Trophoblast cell (in vitro differentiated cells and primary cell): Measurements from ENCODE around the gene RIPOR3.
A peak's percentile ranks its signal among the peaks of the same experiment; 100 is the strongest.
"Not testable (repeated sequence)": the region's sequence is repeated elsewhere in the genome, so short reads cannot be mapped to it uniquely, and the experiment has no call there.

Experiments
- DNase-seq, 2 donors: peaks; one replicate each; pipeline ENCODE4 v3.0.0-alpha.2; 2016
- H2AFZ ChIP-seq: 2 replicates; pipeline ENCODE4 v1.6.1; 2013; ENCODE audit warnings: low read length, moderate library complexity, mild to moderate bottlenecking; ENCODE audit not compliant: insufficient read depth, poor library complexity
- H2AK5ac ChIP-seq: 2 replicates; pipeline ENCODE4 v1.6.1; 2013; ENCODE audit warnings: mild to moderate bottlenecking, low read length
- H2BK120ac ChIP-seq: 2 replicates; pipeline ENCODE4 v1.6.1; 2013; ENCODE audit warnings: low read length, mild to moderate bottlenecking, moderate library complexity; ENCODE audit not compliant: insufficient read depth, poor library complexity
- H2BK12ac ChIP-seq: 2 replicates; pipeline ENCODE4 v1.6.1; 2013; ENCODE audit warnings: mild to moderate bottlenecking, low read length, moderate library complexity
- H2BK5ac ChIP-seq: 2 replicates; pipeline ENCODE4 v1.6.1; 2013; ENCODE audit warnings: low read length, low read depth, moderate library complexity, mild to moderate bottlenecking; ENCODE audit not compliant: poor library complexity
- H3K14ac ChIP-seq: 2 replicates; pipeline ENCODE4 v1.6.1; 2013; ENCODE audit warnings: mild to moderate bottlenecking, low read length
- H3K18ac ChIP-seq: 2 replicates; pipeline ENCODE4 v1.6.1; 2013; ENCODE audit warnings: mild to moderate bottlenecking, low read length
- H3K23ac ChIP-seq: 2 replicates; pipeline ENCODE4 v1.6.1; 2013; ENCODE audit warnings: low read length
- H3K27ac ChIP-seq: 2 replicates; pipeline ENCODE4 v1.5.1; 2013; ENCODE audit warnings: low read depth, mild to moderate bottlenecking, inconsistent platforms, low read length, moderate library complexity
- H3K27me3 ChIP-seq: 2 replicates; pipeline ENCODE4 v1.6.1; 2013; ENCODE audit warnings: inconsistent platforms, mild to moderate bottlenecking, low read length, moderate library complexity; ENCODE audit not compliant: insufficient read depth
- H3K36me3 ChIP-seq, 2 experiments: 1 replicate in 1 of 2; 2 replicates in 1 of 2; pipeline ENCODE4 v1.6.1; 2013; ENCODE audit warnings: low read length in 2 of 2, mild to moderate bottlenecking in 2 of 2, moderate library complexity in 1 of 2; ENCODE audit not compliant: insufficient read depth in 2 of 2, control insufficient read depth in 1 of 2
- H3K4ac ChIP-seq: 2 replicates; pipeline ENCODE4 v1.6.1; 2013; ENCODE audit warnings: low read depth, mild to moderate bottlenecking, low read length, moderate library complexity
- H3K4me1 ChIP-seq, 2 experiments: 1 replicate in 1 of 2; 2 replicates in 1 of 2; pipeline ENCODE4 v1.6.1; 2013; ENCODE audit warnings: low read length in 2 of 2, mild to moderate bottlenecking in 2 of 2, moderate library complexity in 1 of 2; ENCODE audit not compliant: insufficient read depth in 2 of 2, control insufficient read depth in 1 of 2
- H3K4me2 ChIP-seq: 2 replicates; pipeline ENCODE4 v1.6.1; 2013; ENCODE audit warnings: inconsistent platforms, mild to moderate bottlenecking, low read length, moderate library complexity
- H3K4me3 ChIP-seq: 2 replicates; pipeline ENCODE4 v1.5.1; 2013; ENCODE audit warnings: mild to moderate bottlenecking, low read depth, low read length, inconsistent platforms
- H3K79me1 ChIP-seq: one replicate; pipeline ENCODE4 v1.6.1; 2013; ENCODE audit warnings: low read length
- H3K79me2 ChIP-seq: 2 replicates; pipeline ENCODE4 v1.6.1; 2013; ENCODE audit warnings: low read length, mild to moderate bottlenecking; ENCODE audit not compliant: control insufficient read depth, insufficient read depth, poor library complexity
- H3K9ac ChIP-seq: 2 replicates; pipeline ENCODE4 v1.6.1; 2013; ENCODE audit warnings: mild to moderate bottlenecking, low read length
- H3K9me3 ChIP-seq: 2 replicates; pipeline ENCODE4 v1.6.1; 2013; ENCODE audit warnings: low read depth, mild to moderate bottlenecking, control low read depth, inconsistent platforms, low read length; ENCODE audit not compliant: insufficient read depth
- H4K12ac ChIP-seq: 2 replicates; pipeline ENCODE4 v1.6.1; 2013; ENCODE audit warnings: low read depth, mild to moderate bottlenecking, low read length, moderate library complexity
- H4K8ac ChIP-seq: 2 replicates; pipeline ENCODE4 v1.6.1; 2013; ENCODE audit warnings: low read depth, mild to moderate bottlenecking, low read length, moderate library complexity
- H4K91ac ChIP-seq: one replicate; pipeline ENCODE4 v1.6.1; 2013; ENCODE audit warnings: low read depth, mild to moderate bottlenecking, low read length, moderate library complexity
- WGBS: extraction: QIAGEN DNeasy Blood & Tissue Kit; methylation state at CpG from one replicate; pipeline ENCODE4 v1.1.7; 2013; ENCODE audit warnings: missing lambda C conversion rate; ENCODE audit not compliant: insufficient read length, insufficient coverage; ENCODE audit errors: extremely low coverage; 5-methylcytosine and 5-hydroxymethylcytosine counted together

Gene RIPOR3

DNA sequence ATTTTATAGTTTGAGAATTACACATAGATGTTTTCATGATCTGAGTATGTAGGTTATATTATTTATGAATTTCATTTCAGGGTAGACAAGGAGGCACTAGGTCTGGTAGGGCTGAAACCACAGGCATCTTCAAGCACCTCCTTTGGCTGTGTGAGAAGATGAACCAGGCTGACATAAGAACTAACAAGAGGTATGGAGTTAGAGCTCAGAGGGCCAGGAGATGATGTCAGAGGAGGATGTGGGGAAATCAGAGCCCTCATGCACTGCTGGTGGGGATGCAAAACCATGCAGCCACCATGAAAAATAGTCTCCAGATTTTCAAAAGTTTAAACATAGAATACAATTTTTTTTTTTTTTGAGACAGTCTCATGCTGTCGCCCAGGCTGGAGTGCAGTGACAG is 13.6 kb upstream of the RIPOR3 start:
- Histone ChIP-seq H3K4me2 (no peak overlapping the region), H2BK12ac (no peak overlapping the region), H3K23ac (no peak overlapping the region), H2AFZ (no peak overlapping the region), H3K4me3 (no peak overlapping the region), H4K12ac (no peak overlapping the region), H3K79me2 (no peaks in the 10 kb centered on the region), H3K27ac (no peak overlapping the region), H3K4ac (no peak overlapping the region), H2BK120ac (no peak overlapping the region), H3K14ac (no peak overlapping the region), H3K9me3 (no peaks in the 10 kb centered on the region), H3K9ac (no peak overlapping the region), H2AK5ac (no peak overlapping the region), H4K8ac (no peak overlapping the region), H4K91ac (no peak overlapping the region), H3K36me3 (no peaks in the 10 kb centered on the region), H3K79me1 (no peaks in the 10 kb centered on the region), H3K4me1 (peaks cover 0 to 5% of the 10 kb centered on the region in 2 experiments), H3K18ac (no peak overlapping the region), H3K27me3 (no peaks in the 10 kb centered on the region), H2BK5ac (no peak overlapping the region)
- no peak for DNase-seq
- no CpG with 5 or more reads among the region's 1 CpG for WGBS

DNA sequence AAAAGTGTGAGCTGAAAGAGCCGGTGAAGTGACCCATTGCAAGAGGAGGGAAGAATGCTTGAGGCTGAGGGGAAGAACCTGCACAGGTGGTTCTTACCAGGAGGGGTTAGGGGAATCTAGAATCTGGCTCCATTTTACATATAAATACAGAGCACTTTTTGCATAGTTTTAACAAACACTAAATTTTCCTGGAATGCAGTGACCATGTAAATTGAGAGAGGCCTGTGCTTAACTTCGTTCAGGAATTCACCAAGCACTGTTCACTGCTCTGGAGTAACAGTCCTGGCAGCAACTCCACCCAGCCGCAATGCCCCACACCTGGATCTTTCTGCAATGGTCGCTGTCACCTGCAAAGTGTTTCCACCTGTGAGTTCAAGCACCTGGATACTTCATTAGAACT is 13.2 kb upstream of the RIPOR3 start:
- no CpG with 5 or more reads among the region's 4 CpGs for WGBS
- H3K27me3 ChIP-seq = no peaks in the 10 kb centered on the region
- no peak overlapping the region for H3K4me2 ChIP-seq
- no peak overlapping the region for H3K14ac ChIP-seq
- H3K9me3 ChIP-seq = no peaks in the 10 kb centered on the region
- peaks cover 0 to 5% of the 10 kb centered on the region in 2 experiments for H3K4me1 ChIP-seq
- H4K12ac ChIP-seq = no peak overlapping the region
- H3K23ac ChIP-seq = no peak overlapping the region
- H3K79me2 ChIP-seq = no peaks in the 10 kb centered on the region
- no peak overlapping the region for H3K27ac ChIP-seq
- H3K4me3 ChIP-seq = no peak overlapping the region
- H4K8ac ChIP-seq = no peak overlapping the region
- H2BK12ac ChIP-seq = no peak overlapping the region
- H4K91ac ChIP-seq = no peak overlapping the region
- H3K18ac ChIP-seq = no peak overlapping the region
- no peak overlapping the region for H2BK120ac ChIP-seq
- no peak overlapping the region for H2BK5ac ChIP-seq
- no peak for DNase-seq
- H3K79me1 ChIP-seq = no peaks in the 10 kb centered on the region
- H3K36me3 ChIP-seq = no peaks in the 10 kb centered on the region
- H2AK5ac ChIP-seq = no peak overlapping the region
- no peak overlapping the region for H2AFZ ChIP-seq
- H3K4ac ChIP-seq = no peak overlapping the region
- no peak overlapping the region for H3K9ac ChIP-seq

DNA sequence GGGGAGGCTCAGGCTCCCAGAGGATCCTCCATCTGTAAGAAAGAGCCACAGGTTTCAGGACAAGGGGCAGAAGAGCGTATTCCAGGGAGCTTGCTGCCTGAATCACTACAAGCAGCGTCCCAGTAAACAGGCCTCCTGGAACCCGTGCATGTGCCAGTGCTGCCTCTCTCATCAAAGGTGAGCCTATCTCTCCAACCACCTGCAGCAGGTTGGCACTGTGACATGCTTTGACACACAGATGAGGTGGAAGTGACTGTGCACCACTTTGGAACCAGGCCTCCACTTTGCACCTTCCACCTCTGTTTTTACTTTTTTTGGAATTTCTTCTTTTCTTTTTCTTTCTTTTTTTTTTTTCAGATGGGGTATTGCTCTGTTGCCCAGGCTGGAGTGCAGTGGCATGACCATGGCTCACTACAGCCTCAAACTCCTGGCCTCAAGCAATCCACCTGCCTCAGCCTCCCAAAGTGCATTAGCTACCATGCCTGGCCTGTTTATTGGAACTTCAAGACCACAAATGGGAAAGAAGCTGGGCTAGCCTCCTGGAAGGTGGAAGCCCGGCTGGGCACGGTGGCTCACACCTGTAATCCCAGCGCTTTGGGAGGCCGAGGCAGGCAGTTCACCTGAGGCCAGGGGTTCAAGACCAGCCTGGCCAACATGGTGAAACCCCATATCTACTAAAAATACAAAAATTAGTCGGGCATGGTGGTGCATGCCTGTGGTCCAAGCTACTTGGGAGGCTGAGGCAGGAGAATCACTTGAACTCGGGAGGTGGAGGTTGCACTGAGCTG is 12.5 kb upstream of the RIPOR3 start:
- H2BK5ac ChIP-seq, H3K14ac ChIP-seq, DNase-seq, H2BK12ac ChIP-seq, H3K4me2 ChIP-seq, H4K8ac ChIP-seq, H3K27ac ChIP-seq, H3K4me1 ChIP-seq, H2AK5ac ChIP-seq, H3K79me1 ChIP-seq, H3K18ac ChIP-seq, H3K4me3 ChIP-seq, H3K9me3 ChIP-seq, H2AFZ ChIP-seq, H3K79me2 ChIP-seq, H3K27me3 ChIP-seq, H3K4ac ChIP-seq, H2BK120ac ChIP-seq, H4K91ac ChIP-seq, H3K36me3 ChIP-seq, H3K23ac ChIP-seq, H4K12ac ChIP-seq: not testable (repeated sequence)
- WGBS = no CpG with 5 or more reads among the region's 9 CpGs
- H3K9ac ChIP-seq = peak overlapping the region; percentile 43

DNA sequence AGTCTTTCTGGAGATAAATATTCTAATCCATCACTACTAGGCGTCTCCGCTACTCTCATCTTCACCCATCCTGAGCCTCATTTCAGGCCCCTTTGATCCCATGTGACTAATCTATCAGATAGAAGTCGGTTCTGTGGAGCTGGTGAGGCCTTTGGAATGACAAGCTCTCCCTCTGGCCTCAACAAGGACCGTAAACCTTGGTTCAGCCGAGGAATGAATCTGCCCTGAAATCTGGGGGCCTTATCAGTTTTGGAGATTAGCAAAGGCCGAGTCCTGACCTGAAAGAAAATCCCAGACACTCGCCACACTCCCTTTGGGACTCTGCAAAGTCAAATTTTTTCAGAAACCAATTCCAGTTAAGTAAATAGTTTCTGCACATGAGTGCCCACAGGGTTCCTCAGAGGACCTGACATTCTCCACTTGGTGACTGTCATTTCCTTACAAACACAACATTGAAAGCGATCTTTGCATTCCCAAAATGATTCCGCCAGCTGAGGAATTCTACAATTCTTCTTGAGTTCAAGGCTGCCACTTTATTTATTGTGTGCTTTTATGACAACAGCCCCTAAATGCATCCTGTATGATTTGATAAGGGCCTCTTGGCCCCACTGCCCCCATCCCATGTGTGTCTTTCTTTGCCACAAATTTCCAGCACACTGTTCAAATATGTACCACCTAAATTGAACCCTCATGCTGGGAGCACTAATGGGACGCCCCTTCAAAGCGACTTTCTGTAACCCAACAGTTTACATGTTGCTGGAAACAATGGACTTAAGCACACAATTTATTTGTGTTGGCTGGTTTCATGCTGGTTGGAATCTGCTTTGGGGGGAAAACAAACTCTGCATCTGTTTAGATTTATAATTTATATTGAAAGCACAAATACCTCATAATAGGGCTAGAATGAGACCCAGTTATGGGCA is 10.0 kb upstream of the RIPOR3 start:
- no CpG with 5 or more reads among the region's 11 CpGs for WGBS
- Histone ChIP-seq H3K14ac (no peak overlapping the region), H3K23ac (no peak overlapping the region), H3K4me1 (peaks cover 0 to 5% of the 10 kb centered on the region in 2 experiments), H2BK5ac (no peak overlapping the region), H3K18ac (no peak overlapping the region), H3K4me3 (no peak overlapping the region), H3K4ac (no peak overlapping the region), H4K91ac (no peak overlapping the region), H2AK5ac (no peak overlapping the region), H3K27me3 (no peaks in the 10 kb centered on the region), H3K9me3 (no peaks in the 10 kb centered on the region), H3K4me2 (no peak overlapping the region), H3K9ac (no peak overlapping the region), H3K36me3 (no peaks in the 10 kb centered on the region), H3K79me2 (no peaks in the 10 kb centered on the region), H4K12ac (no peak overlapping the region), H4K8ac (no peak overlapping the region), H2BK120ac (no peak overlapping the region), H2AFZ (no peak overlapping the region), H2BK12ac (no peak overlapping the region), H3K79me1 (no peaks in the 10 kb centered on the region), H3K27ac (no peak overlapping the region)
- DNase-seq = peak; percentile 61 to 91
